Tibial nerve (tissue), 4 donors: ENCODE results near the gene SMARCA1. TPM values are rescaled to one million over a fixed set of nuclear protein-coding genes. Genes with fewer than 3 reads are reported as not detected.
"Not testable (repeated sequence)": the region's sequence is repeated elsewhere in the genome, so short reads cannot be mapped to it uniquely, and the experiment has no call there.

Source experiments
- DNase-seq, 2 donors: peaks; one replicate each; pipeline ENCODE4 v3.0.0-alpha.2; 2019; ENCODE audit warnings: low spot score in 2 of 2
- H3K27ac ChIP-seq, 4 donors: fragments of 200-600 bp; sonication (generic) in 3 of 4; one replicate each; pipeline ENCODE4 v1.5.1; 2017 to 2019; ENCODE audit warnings: mild to moderate bottlenecking in 1 of 4
- H3K27me3 ChIP-seq, 2 donors: fragments of 200-600 bp; sonication (generic) in 1 of 2; one replicate each; pipeline versions ENCODE4 v1.5.1 to v1.6.0; 2017 to 2019
- H3K36me3 ChIP-seq, 3 donors: fragments of 200-600 bp; sonication (generic); one replicate each; pipeline ENCODE4 v1.5.1; 2018 to 2019
- H3K4me1 ChIP-seq, 4 donors: fragments of 200-600 bp; sonication (generic) in 3 of 4; one replicate each; pipeline ENCODE4 v1.5.1; 2017 to 2019
- H3K4me3 ChIP-seq, 4 donors: fragments of 200-600 bp; sonication (generic) in 3 of 4; one replicate each; pipeline ENCODE4 v1.5.1; 2017 to 2019; ENCODE audit warnings: mild to moderate bottlenecking in 1 of 4, moderate library complexity in 1 of 4
- H3K9me3 ChIP-seq, 4 donors: fragments of 200-600 bp; sonication (generic) in 3 of 4; one replicate each; pipeline ENCODE4 v1.5.1; 2017 to 2019
- EP300 ChIP-seq, 2 donors: sonication (generic); formaldehyde crosslinking; IDR thresholded peaks; one replicate each; pipeline ENCODE4 v1.6.1; 2017; ENCODE audit warnings: antibody characterized with exemption in 2 of 2, mild to moderate bottlenecking in 1 of 2
- POLR2A ChIP-seq, 2 donors: fragments of 450-650 bp; IDR thresholded peaks; one replicate each; pipeline ENCODE4 v1.6.1; 2017; ENCODE audit warnings: antibody characterized with exemption in 2 of 2, mild to moderate bottlenecking in 2 of 2, moderate library complexity in 2 of 2
- WGBS, 2 donors: methylation state at CpG; one replicate each; pipeline ENCODE4 v1.1.5; 2018; 5-methylcytosine and 5-hydroxymethylcytosine counted together
- total RNA-seq, 4 donors: library from RNA; depleted of rRNA; stranded (reverse); fragments of >200 nt; gene quantifications; one replicate each; pipeline ENCODE4 v1.1.0, GENCODE V29; 2016
- TF ChIP-seq, protein P1 (sequence below), 5 experiments: fragments of 200-600 bp in 3 of 5; fragments of 450-650 bp in 2 of 5; sonication (generic) in 3 of 5; IDR thresholded peaks; one replicate each; pipeline ENCODE4 v1.5.1; 2016 to 2019; ENCODE audit warnings: antibody characterized with exemption in 5 of 5, mild to moderate bottlenecking in 3 of 5, moderate library complexity in 2 of 5

The SMARCA1 gene
- total RNA-seq, 4 donors from 2014 or later: 35.7 to 42.9 (median 39.1) TPM

DNA sequence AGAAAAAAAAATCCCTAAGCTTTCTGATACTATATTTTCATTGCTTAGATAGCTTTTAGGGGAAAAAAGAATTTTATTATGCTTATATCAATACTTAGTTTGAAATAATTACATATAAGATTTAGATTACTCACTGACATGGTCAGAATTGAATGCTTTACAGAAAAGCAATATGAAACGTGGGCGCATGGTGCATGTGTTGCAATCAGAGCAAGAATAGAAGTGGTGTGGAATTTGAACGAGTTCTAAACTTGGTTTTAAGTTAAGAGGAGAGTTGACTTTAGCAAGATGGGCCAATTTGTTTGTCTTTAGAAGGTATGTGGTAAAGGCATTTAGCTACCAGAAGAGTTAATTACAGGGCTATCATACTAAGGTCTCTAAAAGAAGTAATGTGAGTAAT lies 38.2 kb upstream of the SMARCA1 start:
- WGBS, 2 donors: 59 to 93% methylated on average over 3 of the region's 3 CpGs
- Histone ChIP-seq H3K36me3 (peaks cover 0 to 43% (median 0%) of the 10 kb centered on the region in 3 donors), H3K27me3 (no peaks in the 10 kb centered on the region), H3K9me3 (no peaks in the 10 kb centered on the region), H3K4me1 (peaks cover 0 to 12% (median 0%) of the 10 kb centered on the region in 4 donors), H3K27ac (no peak overlapping the region), H3K4me3 (no peak overlapping the region)
- no peak for TF ChIP-seq POLR2A (IDR thresholded peaks at IDR 0.05)
- no peak for DNase-seq

DNA sequence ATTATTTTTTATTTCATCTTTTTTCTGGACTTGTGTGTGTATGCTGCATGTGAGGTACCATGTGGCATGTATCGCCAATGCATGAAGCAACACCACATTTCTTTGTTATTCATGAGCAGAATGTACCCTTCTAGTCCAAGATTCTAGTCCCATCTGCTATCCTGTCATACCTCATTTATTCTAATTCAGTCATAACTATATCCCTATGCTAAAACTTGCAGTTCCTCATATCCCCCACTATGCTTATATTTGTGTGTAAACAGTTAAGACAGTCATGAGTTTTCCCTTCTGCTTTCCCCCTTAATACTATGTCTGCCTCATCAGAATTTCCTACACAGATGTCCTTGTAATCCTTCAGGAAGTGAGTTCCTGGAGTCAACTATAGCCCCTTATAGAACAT lies 36.5 kb upstream of the SMARCA1 start:
- DNase-seq: no peak
- no peaks in the 10 kb centered on the region for H3K9me3 ChIP-seq
- H3K27me3 ChIP-seq: no peaks in the 10 kb centered on the region
- no peak overlapping the region for H3K4me3 ChIP-seq
- WGBS, 2 donors: 93 to 100% methylated on average over 1 of the region's 1 CpG
- TF ChIP-seq EP300 (IDR thresholded peaks at IDR 0.05) (no peak), POLR2A (IDR thresholded peaks at IDR 0.05) (no peak)
- TF ChIP-seq, protein P1, sequence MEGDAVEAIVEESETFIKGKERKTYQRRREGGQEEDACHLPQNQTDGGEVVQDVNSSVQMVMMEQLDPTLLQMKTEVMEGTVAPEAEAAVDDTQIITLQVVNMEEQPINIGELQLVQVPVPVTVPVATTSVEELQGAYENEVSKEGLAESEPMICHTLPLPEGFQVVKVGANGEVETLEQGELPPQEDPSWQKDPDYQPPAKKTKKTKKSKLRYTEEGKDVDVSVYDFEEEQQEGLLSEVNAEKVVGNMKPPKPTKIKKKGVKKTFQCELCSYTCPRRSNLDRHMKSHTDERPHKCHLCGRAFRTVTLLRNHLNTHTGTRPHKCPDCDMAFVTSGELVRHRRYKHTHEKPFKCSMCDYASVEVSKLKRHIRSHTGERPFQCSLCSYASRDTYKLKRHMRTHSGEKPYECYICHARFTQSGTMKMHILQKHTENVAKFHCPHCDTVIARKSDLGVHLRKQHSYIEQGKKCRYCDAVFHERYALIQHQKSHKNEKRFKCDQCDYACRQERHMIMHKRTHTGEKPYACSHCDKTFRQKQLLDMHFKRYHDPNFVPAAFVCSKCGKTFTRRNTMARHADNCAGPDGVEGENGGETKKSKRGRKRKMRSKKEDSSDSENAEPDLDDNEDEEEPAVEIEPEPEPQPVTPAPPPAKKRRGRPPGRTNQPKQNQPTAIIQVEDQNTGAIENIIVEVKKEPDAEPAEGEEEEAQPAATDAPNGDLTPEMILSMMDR (IDR thresholded peaks at IDR 0.05): no peak
- H3K4me1 ChIP-seq: no peaks in the 10 kb centered on the region
- peaks cover 0 to 43% (median 0%) of the 10 kb centered on the region in 3 donors for H3K36me3 ChIP-seq
- no peak overlapping the region for H3K27ac ChIP-seq

DNA sequence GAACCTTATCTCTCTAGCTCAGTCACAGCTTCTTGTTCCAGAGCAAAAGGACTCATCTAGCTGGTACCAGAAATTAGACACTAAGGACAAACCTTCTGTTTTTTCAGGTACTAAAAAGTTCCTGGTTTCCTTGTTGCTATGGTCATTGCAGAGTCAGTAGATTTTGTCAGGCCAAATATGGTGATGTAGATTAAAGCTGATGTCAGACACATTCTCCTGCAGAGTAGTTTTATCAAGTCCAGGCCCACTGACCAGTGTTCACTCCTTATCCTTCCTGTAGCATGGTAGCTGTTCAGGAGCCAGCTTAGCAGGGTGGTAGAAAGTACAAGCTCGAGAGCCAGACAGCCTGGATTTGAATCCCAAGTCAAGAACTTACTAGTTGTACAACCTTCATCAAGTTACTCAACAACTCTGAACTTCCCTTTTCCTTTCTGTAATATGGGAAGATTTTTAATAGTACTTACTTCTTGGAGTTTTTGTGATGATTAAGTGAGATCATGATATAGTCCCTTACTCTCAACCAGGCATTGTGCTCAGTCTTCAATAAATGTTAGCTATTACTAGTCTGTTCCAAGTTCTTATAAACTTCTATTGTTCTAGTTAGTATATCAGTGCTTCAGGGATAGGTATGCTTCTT lies 34.7 kb upstream of the SMARCA1 start:
- TF ChIP-seq, protein P1 (IDR thresholded peaks at IDR 0.05): no peak
- TF ChIP-seq EP300 (IDR thresholded peaks at IDR 0.05) (no peak), POLR2A (IDR thresholded peaks at IDR 0.05) (no peak)
- WGBS, 2 donors: 47 to 100% methylated on average over 1 of the region's 1 CpG
- H3K4me3 ChIP-seq: no peak overlapping the region
- no peak for DNase-seq
- peaks cover 0 to 36% (median 0%) of the 10 kb centered on the region in 3 donors for H3K36me3 ChIP-seq
- H3K4me1 ChIP-seq: no peaks in the 10 kb centered on the region
- H3K27ac ChIP-seq: no peak overlapping the region
- H3K27me3 ChIP-seq: no peaks in the 10 kb centered on the region
- H3K9me3 ChIP-seq: no peaks in the 10 kb centered on the region

DNA sequence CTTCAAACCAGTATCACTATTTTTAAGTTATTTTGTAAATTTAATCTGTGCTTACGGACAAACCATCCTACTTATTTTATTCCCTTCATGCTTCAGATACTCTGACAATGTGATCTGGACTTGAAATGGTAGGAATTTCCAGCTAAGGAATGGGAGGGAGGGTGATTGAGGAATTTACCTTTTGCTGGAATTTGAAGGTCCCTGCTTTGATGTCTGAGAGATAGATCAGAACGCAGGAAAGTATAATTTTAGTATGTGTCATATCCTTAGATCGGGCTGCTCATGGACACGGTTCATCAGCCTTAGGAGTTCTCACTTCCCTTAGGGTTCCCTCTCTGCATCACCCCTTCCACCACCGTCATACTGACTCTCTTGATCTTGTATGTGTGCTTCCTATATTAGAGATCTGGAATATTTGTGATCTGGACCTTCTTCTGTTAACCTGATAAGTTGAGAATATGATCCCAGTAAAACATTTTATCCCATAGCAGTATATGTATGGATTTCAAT lies 33.6 kb upstream of the SMARCA1 start:
- TF ChIP-seq, protein P1 (IDR thresholded peaks at IDR 0.05): no peak
- no peak for TF ChIP-seq EP300 (IDR thresholded peaks at IDR 0.05)
- no peak for TF ChIP-seq POLR2A (IDR thresholded peaks at IDR 0.05)
- Histone ChIP-seq H3K27ac (no peak overlapping the region), H3K4me3 (no peak overlapping the region), H3K27me3 (peaks cover 0 to 4% of the 10 kb centered on the region in 2 donors), H3K36me3 (peaks cover 0 to 25% (median 0%) of the 10 kb centered on the region in 3 donors), H3K9me3 (no peaks in the 10 kb centered on the region), H3K4me1 (no peaks in the 10 kb centered on the region)
- no peak for DNase-seq
- WGBS, 2 donors: 83 to 89% methylated on average over 5 of the region's 5 CpGs

DNA sequence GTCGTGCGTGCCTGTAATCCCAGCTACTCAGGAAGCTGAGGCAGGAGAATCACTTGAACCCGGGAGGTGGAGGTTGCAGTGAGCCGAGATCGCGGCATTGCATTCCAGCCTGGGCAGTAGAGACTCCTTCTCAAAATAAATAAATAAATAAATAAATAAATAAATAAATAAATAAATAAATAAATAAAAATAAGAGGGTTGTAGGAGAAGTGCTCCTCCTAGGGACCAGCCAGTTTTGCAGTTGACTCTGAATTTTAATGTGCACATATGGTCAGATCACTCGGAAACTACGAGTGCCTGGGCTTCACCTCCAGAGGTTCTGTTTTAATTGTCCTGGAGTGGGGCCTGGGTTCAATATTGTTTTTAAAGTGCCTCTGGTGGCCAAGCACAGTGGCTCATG lies 31.5 kb upstream of the SMARCA1 start:
- WGBS, 2 donors: 93 to 95% methylated on average over 8 of the region's 8 CpGs
- H3K4me3 ChIP-seq, DNase-seq, H3K9me3 ChIP-seq, H3K4me1 ChIP-seq, H3K27ac ChIP-seq, H3K27me3 ChIP-seq: not testable (repeated sequence)
- H3K36me3 ChIP-seq: peaks cover 0 to 16% (median 0%) of the 10 kb centered on the region in 3 donors

DNA sequence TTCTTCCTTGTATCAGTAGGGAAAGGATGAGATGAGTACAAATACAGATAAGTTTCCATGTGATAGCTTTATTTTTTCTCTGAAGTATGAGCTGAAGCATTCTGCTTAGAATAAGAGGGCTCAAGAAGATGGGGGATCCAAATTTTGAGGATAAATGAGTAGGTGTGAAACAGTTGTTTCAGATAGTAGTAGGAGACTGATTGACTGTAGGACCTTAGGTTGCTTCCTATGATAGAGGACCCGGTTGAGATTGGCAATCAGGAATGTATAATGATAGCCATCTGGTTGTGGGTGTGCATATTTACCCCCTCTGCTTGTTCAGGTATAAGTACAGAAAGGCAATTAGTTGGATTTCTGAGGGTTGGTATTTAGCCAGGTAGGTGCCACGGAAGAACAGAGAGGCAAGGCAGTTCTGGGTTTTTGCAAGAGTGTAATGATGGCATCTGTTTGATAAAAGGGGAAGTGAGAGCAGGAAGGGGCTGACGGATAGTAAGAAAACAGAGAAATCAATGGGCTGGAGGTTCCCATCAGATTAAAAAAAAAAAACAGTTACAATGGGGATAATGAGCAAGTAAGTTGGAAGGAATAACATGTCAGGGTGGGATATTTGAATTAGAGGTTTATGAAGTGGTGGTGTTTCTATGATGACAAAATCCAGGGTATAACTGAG lies 30.5 kb upstream of the SMARCA1 start:
- 76 to 77% methylated on average over 3 of the region's 3 CpGs for WGBS, 2 donors
- H3K9me3 ChIP-seq: no peaks in the 10 kb centered on the region
- TF ChIP-seq, protein P1 (IDR thresholded peaks at IDR 0.05): no peak
- no peak for TF ChIP-seq POLR2A (IDR thresholded peaks at IDR 0.05)
- no peak for TF ChIP-seq EP300 (IDR thresholded peaks at IDR 0.05)

More for the DNA sequence above, 30.5 kb upstream of the SMARCA1 start:
- DNase-seq: no peak
- peaks cover 0 to 6% (median 0%) of the 10 kb centered on the region in 3 donors for H3K36me3 ChIP-seq
- H3K4me3 ChIP-seq: no peak overlapping the region
- no peaks in the 10 kb centered on the region for H3K4me1 ChIP-seq
- H3K27ac ChIP-seq: no peak overlapping the region
- peaks cover 0 to 4% of the 10 kb centered on the region in 2 donors for H3K27me3 ChIP-seq
